HCT116 (cell line): ENCODE data around the gene NAV1. TPM values are rescaled to one million over a fixed set of nuclear protein-coding genes. Genes with fewer than 3 reads are reported as not detected.

Experiments used
- ATAC-seq: fragments of 200-7000 bp; cut with Tn5 transposase; 2 replicates; pipeline ENCODE4 v1.9.1; 2020; ENCODE audit warnings: mild to moderate bottlenecking, moderate library complexity
- BruUV-seq: library from RNA; stranded (reverse); fragments of 400-500 nt; replicated peaks from 2 replicates; lab custom pipeline; 2021; lab: Mats Ljungman, UMichigan
- CTCF ChIA-PET: fragments of 300-600 bp; sonication (Branson Sonifier 250); formaldehyde crosslinking; loops from one replicate; lab custom pipeline; 2021; ENCODE audit warnings: antibody characterized with exemption; lab: Charles Lee
- POLR2A ChIA-PET: fragments of 300-600, 350-600 bp; sonication (Branson Sonifier 250); formaldehyde crosslinking; loops from one replicate; lab custom pipeline; 2021; ENCODE audit warnings: antibody characterized with exemption; lab: Charles Lee
- RAD21 ChIA-PET, 2 experiments: fragments of 300-600 bp; sonication (Branson Sonifier 250); formaldehyde crosslinking; loops; one replicate each; lab custom pipeline; 2023; ENCODE audit warnings: low total read pairs in 2 of 2; ENCODE audit not compliant: uncharacterized antibody in 2 of 2, unreplicated experiment in 2 of 2, low non-redundant PET in 1 of 2; lab: Charles Lee
- DNase-seq: peaks from one replicate; pipeline ENCODE4 v3.0.0-alpha.2; 2010; ENCODE audit warnings: low read depth, low spot score
- H2AFZ ChIP-seq: fragments of 200-600 bp; shearing (Covaris generic), sonication (generic); 2 replicates; pipeline ENCODE4 v1.6.1; 2017; ENCODE audit warnings: low read depth, mixed run types, mixed read lengths, antibody characterized with exemption, low read length; ENCODE audit not compliant: poor library complexity, severe bottlenecking
- H3K27ac ChIP-seq: 2 replicates; pipeline ENCODE4 v1.5.1; 2012; ENCODE audit warnings: low read depth, low read length
- H3K27me3 ChIP-seq: fragments of 200-600 bp; sonication (generic); 2 replicates; pipeline ENCODE4 v1.6.1; 2016; ENCODE audit warnings: mixed run types, low read length, mixed read lengths; ENCODE audit not compliant: insufficient read depth
- H3K36me3 ChIP-seq, 2 experiments: fragments of 200-500 bp in 1 of 2; fragments of 200-600 bp in 1 of 2; sonication (Bioruptor generic) in 1 of 2; sonication (generic) in 1 of 2; 2 replicates each; pipeline versions ENCODE4 v1.5.1 to v1.6.1; 2014 to 2016; ENCODE audit warnings: low read length in 2 of 2, inconsistent platforms in 1 of 2, mixed read lengths in 1 of 2, mixed run types in 1 of 2; ENCODE audit not compliant: insufficient read depth in 2 of 2, control insufficient read depth in 1 of 2
- H3K4me1 ChIP-seq, 2 experiments: fragments of 200-600 bp in 1 of 2; sonication (generic) in 1 of 2; 2 replicates each; pipeline versions ENCODE4 v1.5.1 to v1.6.1; 2012 to 2017; ENCODE audit warnings: low read length in 2 of 2, inconsistent platforms in 1 of 2, mild to moderate bottlenecking in 1 of 2, mixed read lengths in 1 of 2, mixed run types in 1 of 2, moderate library complexity in 1 of 2; ENCODE audit not compliant: insufficient read depth in 2 of 2, control insufficient read depth in 1 of 2
- H3K4me2 ChIP-seq: fragments of 200-600 bp; sonication (generic); 2 replicates; pipeline ENCODE4 v1.6.1; 2017; ENCODE audit warnings: mixed run types, low read length, mixed read lengths
- H3K4me3 ChIP-seq, 2 experiments: fragments of 200-600 bp in 1 of 2; sonication (generic) in 1 of 2; replicated peaks in 1 of 2; 2 replicates each; pipeline ENCODE4 v1.5.1; 2011 to 2016; ENCODE audit warnings: low read length in 2 of 2, control low read depth in 1 of 2, low read depth in 1 of 2, mild to moderate bottlenecking in 1 of 2, mixed read lengths in 1 of 2, mixed run types in 1 of 2
- H3K79me2 ChIP-seq: fragments of 200-600 bp; sonication (generic); 2 replicates; pipeline ENCODE4 v1.6.1; 2017; ENCODE audit warnings: mild to moderate bottlenecking, mixed run types, low read length, moderate library complexity, mixed read lengths; ENCODE audit not compliant: insufficient read depth
- H3K9ac ChIP-seq: fragments of 200-600 bp; sonication (generic); 2 replicates; pipeline ENCODE4 v1.6.1; 2016; ENCODE audit warnings: low read length, mixed read lengths
- H3K9me2 ChIP-seq: fragments of 200-600 bp; sonication (generic), shearing (Covaris generic); 2 replicates; pipeline ENCODE4 v1.6.1; 2017; ENCODE audit warnings: mixed run types, mild to moderate bottlenecking, moderate library complexity; ENCODE audit not compliant: insufficient read depth
- H3K9me3 ChIP-seq, 2 experiments: fragments of 200-500 bp in 1 of 2; fragments of 200-600 bp in 1 of 2; sonication (Bioruptor generic) in 1 of 2; sonication (generic) in 1 of 2; 2 replicates each; pipeline ENCODE4 v1.6.1; 2014 to 2017; ENCODE audit warnings: low read length in 2 of 2, mixed read lengths in 2 of 2, inconsistent platforms in 1 of 2, low read depth in 1 of 2, mild to moderate bottlenecking in 1 of 2, mixed run types in 1 of 2, moderate library complexity in 1 of 2; ENCODE audit not compliant: control insufficient read depth in 1 of 2, insufficient read depth in 1 of 2
- H4K20me1 ChIP-seq: fragments of 200-600 bp; sonication (generic), shearing (Covaris generic); 2 replicates; pipeline ENCODE4 v1.6.1; 2017; ENCODE audit warnings: mixed run types, mild to moderate bottlenecking, moderate library complexity; ENCODE audit not compliant: insufficient read depth
- EGR1 ChIP-seq: IDR thresholded peaks from 2 replicates; pipeline ENCODE4 v1.6.1; 2012; ENCODE audit warnings: low read depth
- ELF1 ChIP-seq: IDR thresholded peaks from 2 replicates; pipeline ENCODE4 v1.6.1; 2012; ENCODE audit warnings: low read depth, borderline replicate concordance
- EZH2phosphoT487 ChIP-seq: fragments of 200-600 bp; IDR thresholded peaks from 2 replicates; pipeline ENCODE4 v1.6.1; 2018; ENCODE audit warnings: antibody characterized with exemption, borderline replicate concordance
- SIN3A ChIP-seq: IDR thresholded peaks from 2 replicates; pipeline ENCODE4 v1.6.1; 2012; ENCODE audit warnings: low read depth
- TCF7L2 ChIP-seq: IDR thresholded peaks from 2 replicates; pipeline ENCODE4 v1.7.0; 2011; ENCODE audit warnings: borderline replicate concordance, inconsistent platforms; ENCODE audit not compliant: insufficient read depth, insufficient read length; ENCODE audit errors: extremely low read depth
- YY1 ChIP-seq: IDR thresholded peaks from 2 replicates; pipeline ENCODE4 v1.6.1; 2011; ENCODE audit warnings: low read length, low read depth, moderate library complexity, mild to moderate bottlenecking; ENCODE audit not compliant: insufficient replicate concordance; ENCODE audit errors: extremely low read depth
- ZFX ChIP-seq: fragments of 450-650 bp; IDR thresholded peaks from 2 replicates; pipeline ENCODE4 v1.6.1; 2017
- intact Hi-C: fragments of 100-400 bp; cut with micrococcal nuclease; formaldehyde crosslinking; loops from 2 replicates; pipeline ENCODE4 v1.10.0; 2022
- total RNA-seq: library from RNA; stranded (reverse); gene quantifications from one replicate; pipeline ENCODE4 v1.2.1, GENCODE V29; 2021; ENCODE audit not compliant: unreplicated experiment

The NAV1 gene
- total RNA-seq, 1 experiment from 2014 or later, result 22.8 TPM

DNA sequence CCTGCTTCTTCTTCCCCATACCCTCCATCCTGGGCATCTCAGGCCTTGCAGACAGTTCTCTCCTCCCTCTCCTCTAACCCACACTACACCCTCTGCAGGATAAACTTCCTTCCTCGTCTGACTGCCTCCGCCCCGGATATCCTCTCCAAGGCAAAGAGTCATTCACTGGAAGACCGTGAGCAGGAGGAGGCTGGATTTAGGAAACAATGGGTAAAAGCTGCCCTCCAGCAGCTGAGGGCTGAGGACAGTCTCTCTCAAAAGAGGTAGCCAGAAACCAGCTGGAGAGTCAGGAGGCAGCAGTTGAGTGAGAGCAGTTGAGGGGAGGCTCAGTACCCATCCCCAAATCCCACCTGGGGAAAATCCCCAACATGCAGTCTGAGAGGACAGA is 33.4 kb upstream of the NAV1 start:
- H3K36me3 ChIP-seq, result no peaks in the 10 kb centered on the region
- H3K9me3 ChIP-seq, result no peaks in the 10 kb centered on the region
- peaks cover 3% of the 10 kb centered on the region; the same call in 1 of the 2 replicates for H3K79me2 ChIP-seq
- no peak for TF ChIP-seq EZH2phosphoT487
- TF ChIP-seq SIN3A, result no peak
- no peak for TF ChIP-seq ZFX
- TF ChIP-seq ELF1, result no peak
- no peak for TF ChIP-seq EGR1
- no peak for TF ChIP-seq YY1
- TF ChIP-seq, all 23 proteins: peak for 0
- Histone ChIP-seq H3K27ac (no peak overlapping the region), H3K9ac (no peak overlapping the region), H3K9me2 (no peaks in the 10 kb centered on the region), H2AFZ (no peak overlapping the region), H3K27me3 (no peaks in the 10 kb centered on the region), H3K4me2 (peak overlapping the region; percentile 80), H3K4me3 (peak overlapping the region; percentile 64 to 73; a peak in 3 of 4 replicates), H4K20me1 (no peaks in the 10 kb centered on the region), H3K4me1 (peaks cover 11 to 25% of the 10 kb centered on the region in 2 experiments)
- POLR2A ChIA-PET, result interaction anchor here (1.1 to 2.6 kb wide), 2 partner anchors 14 to 25 kb away, joined by 3 to 8 read pairs; no protein-coding TSS in a partner anchor
- intact Hi-C loops, result no loop called here
- CTCF ChIA-PET, result no interaction called here
- RAD21 ChIA-PET, result no interaction called here
- BruUV-seq, result no TSS peak
- ATAC-seq (no peak), DNase-seq (no peak)

DNA sequence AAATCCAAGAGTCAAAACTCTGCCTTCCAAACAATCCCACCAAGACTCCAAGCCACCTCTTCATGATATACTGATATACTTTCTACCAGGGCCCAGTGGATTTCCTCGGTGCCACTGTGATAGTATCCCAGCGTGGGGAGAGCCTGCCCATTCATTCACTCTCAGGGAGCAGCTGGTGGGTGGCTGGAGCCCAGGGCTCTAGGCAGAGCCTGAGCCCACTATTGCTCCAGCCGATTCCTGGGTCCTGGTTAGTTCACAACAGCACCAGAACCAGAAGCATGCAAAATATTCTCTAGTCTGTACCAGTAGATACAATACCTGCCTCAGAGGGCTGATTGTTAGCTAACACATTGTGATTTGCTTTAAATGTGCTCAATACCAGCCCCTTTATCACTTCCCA is 32.8 kb upstream of the NAV1 start:
- ChIA-PET POLR2A (interaction anchor here (1.0 to 2.6 kb wide), 2 partner anchors 10 to 25 kb away, joined by 4 to 8 read pairs; no protein-coding TSS in a partner anchor), RAD21 (no interaction called here), CTCF (no interaction called here)
- H3K9me3 ChIP-seq, result no peaks in the 10 kb centered on the region
- H2AFZ ChIP-seq, result no peak overlapping the region
- H3K79me2 ChIP-seq, result peaks cover 3% of the 10 kb centered on the region; the same call in 1 of the 2 replicates
- no peaks in the 10 kb centered on the region for H3K27me3 ChIP-seq
- peak overlapping the region; percentile 64; the same call in 1 of the 2 replicates for H3K27ac ChIP-seq
- H3K4me1 ChIP-seq, result peaks cover 11 to 25% of the 10 kb centered on the region in 2 experiments
- no peaks in the 10 kb centered on the region for H3K9me2 ChIP-seq
- ATAC-seq (no peak), DNase-seq (no peak)
- BruUV-seq, result TSS peak; percentile 47
- peak overlapping the region; percentile 64 to 73 for H3K4me3 ChIP-seq
- intact Hi-C loops, result loop anchor here (2.0 kb wide), 1 partner anchor 17 kb away; no protein-coding TSS in a partner anchor
- H3K4me2 ChIP-seq, result peak overlapping the region; percentile 80
- no peaks in the 10 kb centered on the region for H3K36me3 ChIP-seq
- no peaks in the 10 kb centered on the region for H4K20me1 ChIP-seq
- H3K9ac ChIP-seq, result peak overlapping the region; percentile 77
- no peak for TF ChIP-seq TCF7L2
